Head of caudate nucleus (tissue), 42 donors: ENCODE measurements around the gene SLC25A12.
"Not testable (repeated sequence)": the region's sequence is repeated elsewhere in the genome, so short reads cannot be mapped to it uniquely, and the experiment has no call there.

Experiments used
- DNase-seq, 42 donors: peaks; one replicate each; pipeline versions ENCODE4 v3.0.0 to v3.0.0-alpha.2; 2020 to 2021; ENCODE audit warnings: mixed read lengths in 7 of 42
- intact Hi-C: fragments of 100-400 bp; cut with DNase I; formaldehyde crosslinking; loops from one replicate; pipeline ENCODE4 v1.15.0; 2022

Gene SLC25A12

GRCh38 chr2:171800639-171801038, 93.4 kb downstream of the SLC25A12 start:
- DNase-seq = no peak
- intact Hi-C loops = no loop called here

GRCh38 chr2:171798156-171798820, 95.8 kb downstream of the SLC25A12 start:
- intact Hi-C loops = no loop called here
- DNase-seq = peak in 10 of 42 donors; percentile 8 to 52 (median 26)

- intact Hi-C loops = no loop called here
Measured at GRCh38 chr2:171794918-171795317, 99.1 kb downstream of the SLC25A12 start.

GRCh38 chr2:171793691-171794678, 100.1 kb downstream of the SLC25A12 start:
- intact Hi-C loops = no loop called here

More at GRCh38 chr2:171794918-171795317, 99.1 kb downstream of the SLC25A12 start:
- DNase-seq = no peak

GRCh38 chr2:171792886-171793580, 101.0 kb downstream of the SLC25A12 start:
- intact Hi-C loops = no loop called here
- no peak for DNase-seq

More at GRCh38 chr2:171793691-171794678, 100.1 kb downstream of the SLC25A12 start:
- no peak for DNase-seq

GRCh38 chr2:171792157-171792556, 101.9 kb downstream of the SLC25A12 start:
- no peak for DNase-seq
- intact Hi-C loops = no loop called here

GRCh38 chr2:171791361-171791760, 102.7 kb downstream of the SLC25A12 start:
- DNase-seq = no peak
- intact Hi-C loops = no loop called here

- intact Hi-C loops = no loop called here
- DNase-seq = no peak
Measured at GRCh38 chr2:171789956-171790355, 104.1 kb downstream of the SLC25A12 start.

- no peak for DNase-seq
- intact Hi-C loops = no loop called here
Measured at GRCh38 chr2:171788316-171788993, 105.6 kb downstream of the SLC25A12 start.

GRCh38 chr2:171787333-171788072, 106.5 kb downstream of the SLC25A12 start:
- DNase-seq = no peak
- intact Hi-C loops = no loop called here

GRCh38 chr2:171785450-171785849, 108.6 kb downstream of the SLC25A12 start:
- DNase-seq = no peak
- intact Hi-C loops = no loop called here

- no peak for DNase-seq
- intact Hi-C loops = no loop called here
Measured at GRCh38 chr2:171778515-171778914, 115.5 kb downstream of the SLC25A12 start.

- intact Hi-C loops = not testable (repeated sequence)
Measured at GRCh38 chr2:171774581-171774980, 119.5 kb downstream of the SLC25A12 start.

GRCh38 chr2:171772373-171772772, 121.7 kb downstream of the SLC25A12 start:
- intact Hi-C loops = no loop called here
- DNase-seq = no peak

More at GRCh38 chr2:171774581-171774980, 119.5 kb downstream of the SLC25A12 start:
- not testable (repeated sequence) for DNase-seq

- intact Hi-C loops = no loop called here
Measured at GRCh38 chr2:171771463-171771862, 122.6 kb downstream of the SLC25A12 start.

GRCh38 chr2:171763602-171764001, 130.4 kb downstream of the SLC25A12 start:
- DNase-seq = no peak
- intact Hi-C loops = no loop called here

More at GRCh38 chr2:171771463-171771862, 122.6 kb downstream of the SLC25A12 start:
- no peak for DNase-seq

- no peak for DNase-seq
- intact Hi-C loops = no loop called here
Measured at GRCh38 chr2:171762879-171763573, 131.0 kb downstream of the SLC25A12 start.

GRCh38 chr2:171761176-171761575, 132.9 kb downstream of the SLC25A12 start:
- intact Hi-C loops, DNase-seq: not testable (repeated sequence)
